Mesendoderm (in vitro differentiated cells): ENCODE measurements around the gene SLC4A5.
"Not testable (repeated sequence)": the region's sequence is repeated elsewhere in the genome, so short reads cannot be mapped to it uniquely, and the experiment has no call there.

Source experiments
- DNase-seq: peaks from one replicate; pipeline ENCODE4 v3.0.0; 2013
- H2AK5ac ChIP-seq: 2 replicates; pipeline ENCODE4 v1.6.1; 2013; ENCODE audit warnings: low read length, inconsistent platforms
- H2BK120ac ChIP-seq: 2 replicates; pipeline ENCODE4 v1.6.1; 2013; ENCODE audit warnings: low read depth, mild to moderate bottlenecking, low read length, moderate library complexity, mixed read lengths
- H2BK15ac ChIP-seq: replicated peaks from 2 replicates; pipeline ENCODE4 v1.6.1; 2013; ENCODE audit warnings: low read depth, mild to moderate bottlenecking, moderate library complexity
- H2BK5ac ChIP-seq: 2 replicates; pipeline ENCODE4 v1.6.1; 2013; ENCODE audit warnings: low read length, inconsistent platforms
- H3K18ac ChIP-seq: 2 replicates; pipeline ENCODE4 v1.6.1; 2013; ENCODE audit warnings: mild to moderate bottlenecking, low read length, mixed read lengths
- H3K23ac ChIP-seq: one replicate; pipeline ENCODE4 v1.6.1; 2013; ENCODE audit warnings: low read length
- H3K27ac ChIP-seq: 2 replicates; pipeline ENCODE4 v1.5.1; 2013; ENCODE audit warnings: low read depth, mild to moderate bottlenecking, inconsistent platforms, low read length, moderate library complexity
- H3K27me3 ChIP-seq: 2 replicates; pipeline ENCODE4 v1.6.1; 2013; ENCODE audit warnings: low read length, control low read depth, mild to moderate bottlenecking, inconsistent platforms; ENCODE audit not compliant: insufficient read depth, poor library complexity
- H3K36me3 ChIP-seq: 2 replicates; pipeline ENCODE4 v1.6.1; 2013; ENCODE audit warnings: low read length, inconsistent platforms; ENCODE audit not compliant: control insufficient read depth, insufficient read depth
- H3K4ac ChIP-seq: one replicate; pipeline ENCODE4 v1.6.1; 2013; ENCODE audit warnings: low read depth, mild to moderate bottlenecking, low read length, moderate library complexity
- H3K4me1 ChIP-seq: 2 replicates; pipeline ENCODE4 v1.6.1; 2013; ENCODE audit warnings: low read depth, low read length, inconsistent platforms; ENCODE audit not compliant: control insufficient read depth
- H3K4me2 ChIP-seq: 2 replicates; pipeline ENCODE4 v1.6.1; 2013; ENCODE audit warnings: low read length
- H3K4me3 ChIP-seq: 2 replicates; pipeline ENCODE4 v1.5.1; 2013; ENCODE audit warnings: mild to moderate bottlenecking, low read length
- H3K56ac ChIP-seq: one replicate; pipeline ENCODE4 v1.6.1; 2013; ENCODE audit warnings: low read length
- H3K79me1 ChIP-seq: 2 replicates; pipeline ENCODE4 v1.6.1; 2013; ENCODE audit warnings: low read length, inconsistent platforms
- H3K79me2 ChIP-seq: 2 replicates; pipeline ENCODE4 v1.6.1; 2013; ENCODE audit warnings: mild to moderate bottlenecking, low read length; ENCODE audit not compliant: control insufficient read depth, insufficient read depth
- H3K9ac ChIP-seq: 2 replicates; pipeline ENCODE4 v1.6.1; 2013; ENCODE audit warnings: low read length, inconsistent platforms
- H4K5ac ChIP-seq: one replicate; pipeline ENCODE4 v1.6.1; 2013; ENCODE audit warnings: low read length
- H4K8ac ChIP-seq: one replicate; pipeline ENCODE4 v1.6.1; 2013; ENCODE audit warnings: low read depth, mild to moderate bottlenecking, control low read depth, low read length, moderate library complexity
- WGBS: extraction: QIAGEN DNeasy Blood & Tissue Kit; methylation state at CpG from one replicate; pipeline ENCODE4 v1.1.7; 2013; ENCODE audit warnings: low lambda C conversion rate, missing lambda C conversion rate; ENCODE audit not compliant: insufficient coverage; ENCODE audit errors: extremely low coverage; 5-methylcytosine and 5-hydroxymethylcytosine counted together

Gene SLC4A5

GRCh38 chr2:74347303-74347702, 4.1 kb upstream of the SLC4A5 start:
- WGBS, result no CpG with 5 or more reads among the region's 1 CpG
- Histone ChIP-seq H3K23ac (no peak overlapping the region), H3K56ac (no peak overlapping the region), H3K79me1 (no peaks in the 10 kb centered on the region), H2BK15ac (no peak overlapping the region), H2BK5ac (no peak overlapping the region), H3K4me1 (no peaks in the 10 kb centered on the region), H3K36me3 (no peaks in the 10 kb centered on the region), H2BK120ac (no peak overlapping the region), H3K4me3 (no peak overlapping the region), H4K8ac (no peak overlapping the region), H3K27me3 (no peaks in the 10 kb centered on the region), H3K9ac (no peak overlapping the region), H4K5ac (no peak overlapping the region), H3K79me2 (no peaks in the 10 kb centered on the region), H3K27ac (no peak overlapping the region), H2AK5ac (no peak overlapping the region), H3K4me2 (no peak overlapping the region), H3K4ac (no peak overlapping the region), H3K18ac (no peak overlapping the region)
- no peak for DNase-seq

- no peak overlapping the region for H3K4me2 ChIP-seq
- H3K4me3 ChIP-seq, result no peak overlapping the region
- H2BK120ac ChIP-seq, result no peak overlapping the region
- H3K4ac ChIP-seq, result no peak overlapping the region
- no peaks in the 10 kb centered on the region for H3K27me3 ChIP-seq
- H3K27ac ChIP-seq, result no peak overlapping the region
- H2BK15ac ChIP-seq, result no peak overlapping the region
- H3K9ac ChIP-seq, result no peak overlapping the region
- H4K5ac ChIP-seq, result no peak overlapping the region
- H3K56ac ChIP-seq, result no peak overlapping the region
- no CpG with 5 or more reads among the region's 8 CpGs for WGBS
- H3K36me3 ChIP-seq, result no peaks in the 10 kb centered on the region
- no peaks in the 10 kb centered on the region for H3K4me1 ChIP-seq
- H2AK5ac ChIP-seq, result no peak overlapping the region
- H2BK5ac ChIP-seq, result no peak overlapping the region
- no peaks in the 10 kb centered on the region for H3K79me2 ChIP-seq
- no peak for DNase-seq
- no peak overlapping the region for H3K18ac ChIP-seq
- no peaks in the 10 kb centered on the region for H3K79me1 ChIP-seq
- no peak overlapping the region for H3K23ac ChIP-seq
- H4K8ac ChIP-seq, result no peak overlapping the region
Measured at GRCh38 chr2:74345272-74345943, 2.2 kb upstream of the SLC4A5 start.

DNA sequence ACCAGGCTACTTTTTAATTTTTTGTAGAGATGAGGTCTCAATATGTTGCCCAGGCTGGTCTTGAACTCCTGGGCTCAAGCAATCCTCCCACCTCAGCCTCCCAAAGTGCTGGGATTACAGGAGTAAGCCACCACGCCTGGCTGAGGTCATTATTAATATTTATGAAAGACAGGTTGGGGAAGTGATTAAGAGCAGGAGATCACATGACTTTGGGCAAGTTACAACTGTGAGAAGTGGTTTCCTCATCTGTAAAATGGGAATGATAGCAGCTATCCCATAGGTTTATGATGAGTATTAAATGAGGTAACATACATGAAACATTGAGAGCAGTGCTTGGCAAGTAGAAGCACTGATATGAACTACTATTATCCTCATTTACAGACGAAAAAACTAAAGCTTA, 7.0 kb downstream of the SLC4A5 start:
- not testable (repeated sequence) for H3K27ac ChIP-seq, H2BK120ac ChIP-seq, H3K4me2 ChIP-seq, H4K5ac ChIP-seq, H4K8ac ChIP-seq, H3K4ac ChIP-seq, H3K79me2 ChIP-seq, H3K79me1 ChIP-seq, H3K36me3 ChIP-seq, H3K4me3 ChIP-seq, H3K9ac ChIP-seq, H2AK5ac ChIP-seq, H3K4me1 ChIP-seq, H2BK15ac ChIP-seq, H3K18ac ChIP-seq, H3K27me3 ChIP-seq, H2BK5ac ChIP-seq, H3K56ac ChIP-seq, H3K23ac ChIP-seq, DNase-seq
- no CpG with 5 or more reads among the region's 2 CpGs for WGBS

GRCh38 chr2:74334931-74335333, 8.3 kb downstream of the SLC4A5 start:
- peak; percentile 86 for DNase-seq
- WGBS, result no CpG with 5 or more reads among the region's 3 CpGs
- Histone ChIP-seq H3K18ac (no peak overlapping the region), H2BK120ac (no peak overlapping the region), H3K27ac (no peak overlapping the region), H3K4me1 (no peaks in the 10 kb centered on the region), H3K79me1 (no peaks in the 10 kb centered on the region), H3K4me3 (no peak overlapping the region), H3K23ac (no peak overlapping the region), H4K8ac (no peak overlapping the region), H3K79me2 (no peaks in the 10 kb centered on the region), H2AK5ac (no peak overlapping the region), H3K9ac (no peak overlapping the region), H3K4me2 (no peak overlapping the region), H2BK15ac (no peak overlapping the region), H3K56ac (no peak overlapping the region), H3K36me3 (no peaks in the 10 kb centered on the region), H3K4ac (no peak overlapping the region), H2BK5ac (no peak overlapping the region), H3K27me3 (no peaks in the 10 kb centered on the region), H4K5ac (no peak overlapping the region)

DNA sequence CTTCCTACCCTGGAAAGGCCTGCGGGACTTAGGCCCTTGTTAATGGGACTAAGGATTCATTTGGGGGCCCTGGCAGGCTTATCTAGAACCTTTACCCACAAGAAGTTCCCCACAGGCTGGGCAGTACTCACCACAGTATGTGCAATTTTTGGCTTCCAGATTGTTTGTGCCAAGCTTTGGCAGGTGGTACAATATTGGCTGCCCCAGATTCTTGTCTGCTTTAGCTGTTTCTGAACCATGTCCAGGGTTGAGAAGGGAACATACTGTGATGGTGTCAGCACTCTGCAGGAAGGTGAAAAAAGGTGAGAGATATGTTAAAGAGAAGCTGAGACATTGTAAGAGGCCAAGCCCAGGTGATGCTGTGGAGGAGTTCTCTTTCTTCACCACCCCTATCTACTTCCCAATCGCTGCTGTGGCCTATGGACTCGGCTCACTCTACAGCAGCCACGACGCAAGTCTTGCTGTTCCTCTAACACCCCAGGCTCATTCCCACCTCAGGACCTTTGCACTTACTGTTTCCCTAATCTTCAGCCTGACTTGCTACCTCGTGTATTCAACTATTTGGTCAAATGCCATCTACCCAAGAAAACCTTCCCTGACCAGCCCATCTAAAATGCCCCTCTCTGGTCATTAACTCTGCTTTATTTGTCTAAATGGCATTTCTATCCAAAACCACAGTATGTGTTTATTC, 9.2 kb downstream of the SLC4A5 start:
- Histone ChIP-seq H3K27ac (no peak overlapping the region), H2BK5ac (no peak overlapping the region), H3K79me2 (no peaks in the 10 kb centered on the region), H3K23ac (no peak overlapping the region), H3K56ac (no peak overlapping the region), H4K8ac (no peak overlapping the region), H3K4ac (no peak overlapping the region), H2BK15ac (no peak overlapping the region), H3K4me2 (no peak overlapping the region), H2BK120ac (no peak overlapping the region), H3K9ac (no peak overlapping the region), H4K5ac (no peak overlapping the region), H3K36me3 (no peaks in the 10 kb centered on the region), H3K18ac (no peak overlapping the region), H3K4me1 (no peaks in the 10 kb centered on the region), H3K79me1 (no peaks in the 10 kb centered on the region), H3K4me3 (no peak overlapping the region), H3K27me3 (no peaks in the 10 kb centered on the region), H2AK5ac (no peak overlapping the region)
- no CpG with 5 or more reads among the region's 6 CpGs for WGBS
- no peak for DNase-seq

DNA sequence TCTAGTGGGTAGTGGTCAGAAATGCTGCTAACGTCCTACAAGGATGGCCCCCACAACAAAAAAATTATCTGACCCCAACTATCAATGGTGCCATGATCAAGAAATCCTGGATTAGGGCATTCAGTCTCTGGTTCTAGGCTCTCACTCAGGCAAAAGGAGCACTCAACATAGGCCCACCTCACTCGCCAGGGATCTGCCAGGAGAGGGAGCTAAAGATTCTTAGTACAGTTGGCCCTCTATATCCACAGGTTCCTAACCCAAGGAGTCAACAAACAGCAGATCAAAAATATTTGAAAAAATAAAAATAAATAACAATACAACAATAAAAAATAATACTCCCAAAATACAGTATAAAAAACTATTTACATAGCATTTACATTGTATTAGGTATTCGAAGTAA, 10.0 kb downstream of the SLC4A5 start:
- Histone ChIP-seq H3K4ac (no peak overlapping the region), H3K56ac (no peak overlapping the region), H3K18ac (no peak overlapping the region), H4K5ac (no peak overlapping the region), H3K23ac (no peak overlapping the region), H3K4me2 (no peak overlapping the region), H3K27me3 (no peaks in the 10 kb centered on the region), H3K79me2 (no peaks in the 10 kb centered on the region), H4K8ac (no peak overlapping the region), H2BK5ac (no peak overlapping the region), H3K9ac (no peak overlapping the region), H2BK120ac (no peak overlapping the region), H3K4me1 (no peaks in the 10 kb centered on the region), H3K36me3 (no peaks in the 10 kb centered on the region), H2AK5ac (no peak overlapping the region), H3K4me3 (no peak overlapping the region), H3K27ac (no peak overlapping the region), H3K79me1 (no peaks in the 10 kb centered on the region), H2BK15ac (no peak overlapping the region)
- no CpG with 5 or more reads among the region's 3 CpGs for WGBS
- peak; percentile 60 for DNase-seq
